SH-SY5Y (cell line): Measurements from ENCODE around the gene HPGDS.

Source experiments
- GATA2 ChIP-seq: IDR thresholded peaks from 2 replicates; pipeline ENCODE4 v1.6.1; 2011; ENCODE audit warnings: mild to moderate bottlenecking, low read depth, low read length
- GATA3 ChIP-seq: IDR thresholded peaks from 2 replicates; pipeline ENCODE4 v1.6.1; 2011; ENCODE audit warnings: low read depth, mild to moderate bottlenecking, low read length, moderate library complexity

Gene HPGDS

GRCh38 chr4:94342694-94343093 lies at the start of gene HPGDS:
HPGDS (minus strand) TSS chr4:94342836; CDS start chr4:94334629, 8,207 bp downstream.
- no peak for TF ChIP-seq GATA2
- no peak for TF ChIP-seq GATA3

DNA sequence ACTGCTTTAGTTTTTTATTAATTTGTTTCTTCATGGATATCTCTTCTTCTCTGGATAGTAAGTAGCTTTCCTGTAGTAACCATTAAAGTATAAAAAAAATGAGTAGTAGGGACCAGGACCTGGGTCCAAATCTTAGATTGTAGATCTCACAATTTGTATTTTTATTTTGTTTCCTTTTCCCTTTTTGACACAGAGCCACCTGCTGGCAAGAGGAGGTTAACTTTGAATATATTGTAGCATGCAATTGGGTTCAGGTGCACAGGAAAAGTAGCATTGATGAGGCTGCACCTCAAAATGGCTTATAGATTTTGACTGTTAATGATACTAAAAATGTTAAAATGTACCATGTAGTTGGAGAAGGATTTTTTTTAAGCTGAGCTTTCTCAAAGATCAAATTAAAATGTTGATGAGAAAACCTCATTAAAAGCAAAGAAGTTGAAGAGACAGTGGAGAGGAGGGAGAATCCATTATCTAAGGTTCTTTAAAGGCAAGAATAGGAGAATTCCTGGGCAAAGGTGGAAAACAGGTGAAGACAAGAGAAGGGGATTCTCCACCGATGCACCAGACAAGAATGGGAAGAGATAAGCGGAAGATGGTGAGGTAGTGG lies 48.3 kb upstream of the HPGDS start:
- TF ChIP-seq GATA3, result no peak
- TF ChIP-seq GATA2, result no peak

DNA sequence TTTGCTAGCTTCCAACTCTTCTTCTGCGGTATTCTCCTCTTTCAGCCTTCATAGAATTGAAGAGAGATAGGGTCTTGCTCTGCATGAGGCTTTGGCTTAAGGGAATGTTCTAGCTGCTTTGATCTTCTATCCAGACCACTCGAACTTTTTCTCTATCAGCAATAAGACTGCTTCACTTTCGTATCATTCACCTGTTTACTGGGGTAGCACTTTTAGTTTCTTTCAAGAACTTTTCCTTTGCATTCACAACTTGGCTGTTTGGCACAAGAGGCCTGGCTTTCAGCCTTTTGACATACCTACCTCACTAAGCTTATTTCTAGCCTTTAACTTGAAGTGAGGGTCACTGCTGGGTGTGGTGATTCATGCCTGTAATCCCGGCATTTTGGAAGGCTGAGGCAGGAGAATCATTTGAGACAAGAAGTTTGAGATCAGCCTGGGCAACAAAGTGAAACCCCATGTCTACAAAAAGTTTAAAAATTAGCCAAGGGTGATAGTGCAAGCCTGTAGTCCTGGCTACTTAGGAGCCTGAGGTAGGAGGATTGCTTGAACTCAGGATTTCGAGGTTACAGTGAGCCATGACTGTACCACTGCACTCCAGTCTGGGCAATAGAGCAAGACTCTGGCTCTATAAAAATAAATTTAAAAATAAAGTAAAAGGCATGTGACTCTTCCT lies 47.1 kb upstream of the HPGDS start:
- no peak for TF ChIP-seq GATA3
- TF ChIP-seq GATA2, result no peak

DNA sequence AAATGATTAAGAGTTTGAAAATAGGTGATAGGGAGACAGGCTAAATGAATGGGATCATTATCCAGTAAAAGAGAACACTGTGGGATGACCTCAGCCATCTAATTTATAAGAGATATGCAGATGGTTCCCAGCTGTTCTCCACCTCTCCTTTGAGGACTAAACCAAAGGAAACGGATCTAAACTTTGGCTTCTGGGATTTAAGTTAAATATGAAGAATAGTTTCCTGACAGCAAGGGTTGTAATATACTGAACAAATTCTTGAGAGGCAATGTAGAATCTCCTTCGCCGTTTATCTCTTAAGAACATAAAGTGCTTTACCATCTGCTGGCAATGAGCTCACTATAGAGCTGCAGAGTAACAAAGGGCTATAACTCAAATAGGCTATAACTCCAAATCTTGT lies 35.4 kb upstream of the HPGDS start:
- TF ChIP-seq GATA2 (no peak), GATA3 (no peak)

DNA sequence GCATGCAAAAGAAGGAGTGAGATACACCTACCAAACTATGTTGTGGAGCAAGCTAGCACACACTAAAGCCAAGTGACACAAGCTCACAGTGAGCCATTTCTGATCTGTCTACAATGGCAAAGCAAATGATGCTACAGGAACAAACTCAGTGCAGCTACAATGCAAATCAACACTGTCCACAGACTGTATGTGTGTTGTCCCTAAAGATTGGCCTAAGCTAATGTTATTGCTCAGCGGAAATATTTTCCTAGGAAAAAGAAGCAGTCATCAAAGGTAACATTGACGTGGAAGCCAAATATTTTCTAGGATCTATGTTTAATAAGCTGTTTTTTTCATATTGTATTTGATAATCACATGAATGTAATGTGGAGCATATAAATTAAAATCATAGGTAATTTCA lies 34.7 kb upstream of the HPGDS start:
- TF ChIP-seq GATA3 (no peak), GATA2 (no peak)

DNA sequence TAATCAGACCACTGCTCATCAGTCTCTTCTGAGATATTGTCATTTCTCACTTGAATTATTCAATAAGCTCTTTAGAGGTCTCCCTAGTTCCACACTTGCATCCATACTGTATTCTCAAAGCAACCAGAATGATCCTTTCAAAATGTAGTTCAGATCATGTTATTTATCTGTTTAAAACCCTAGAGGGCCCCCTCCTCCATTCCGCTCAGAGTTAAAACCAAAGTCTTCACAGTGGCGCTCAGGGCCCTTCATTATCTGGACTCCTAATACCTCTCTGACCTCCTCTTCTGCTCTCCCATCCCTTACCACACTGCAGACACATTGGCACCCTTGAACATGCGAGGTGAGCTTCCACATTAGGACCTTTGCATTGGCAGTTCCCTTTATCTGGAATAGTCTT lies 32.7 kb upstream of the HPGDS start:
- no peak for TF ChIP-seq GATA2
- no peak for TF ChIP-seq GATA3

DNA sequence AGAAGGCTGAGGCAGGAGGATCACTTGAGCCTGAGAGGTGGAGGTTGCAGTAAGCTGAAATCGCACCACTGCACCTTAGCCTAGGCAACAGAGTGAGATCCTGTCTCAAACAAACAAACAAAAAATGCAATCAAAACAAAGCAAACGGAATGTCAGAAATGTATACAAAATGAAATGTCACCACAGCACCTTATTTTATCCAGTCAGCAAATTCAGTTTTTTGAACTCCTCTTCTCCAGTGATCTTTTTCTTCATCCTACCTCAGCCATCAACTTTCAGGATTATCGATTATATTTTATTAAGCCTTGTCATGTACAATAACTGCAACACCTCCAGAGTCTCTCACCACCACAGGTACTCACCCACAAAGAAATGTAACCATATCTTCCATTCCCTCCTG lies 31.1 kb upstream of the HPGDS start:
- TF ChIP-seq GATA2 (no peak), GATA3 (no peak)

DNA sequence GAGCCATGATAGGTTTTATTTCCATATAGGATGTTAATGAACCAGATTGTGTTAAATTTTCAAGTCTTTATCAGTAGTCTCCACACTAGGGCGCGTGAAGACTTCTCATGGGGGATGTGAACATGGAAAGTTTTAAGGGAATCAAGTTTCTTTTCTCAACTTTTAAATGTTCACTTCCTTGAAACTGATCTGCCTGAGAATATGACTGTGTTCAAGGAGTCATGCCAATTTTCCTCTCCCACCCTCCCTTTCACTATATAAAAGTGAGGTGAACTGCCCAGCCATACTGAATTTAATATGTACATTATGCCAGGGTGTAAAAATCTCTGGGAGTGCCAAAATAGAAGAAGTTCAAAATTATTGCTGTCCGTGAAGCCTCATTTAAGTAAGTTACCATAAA lies 30.4 kb upstream of the HPGDS start:
- TF ChIP-seq GATA2, result no peak
- TF ChIP-seq GATA3, result no peak

DNA sequence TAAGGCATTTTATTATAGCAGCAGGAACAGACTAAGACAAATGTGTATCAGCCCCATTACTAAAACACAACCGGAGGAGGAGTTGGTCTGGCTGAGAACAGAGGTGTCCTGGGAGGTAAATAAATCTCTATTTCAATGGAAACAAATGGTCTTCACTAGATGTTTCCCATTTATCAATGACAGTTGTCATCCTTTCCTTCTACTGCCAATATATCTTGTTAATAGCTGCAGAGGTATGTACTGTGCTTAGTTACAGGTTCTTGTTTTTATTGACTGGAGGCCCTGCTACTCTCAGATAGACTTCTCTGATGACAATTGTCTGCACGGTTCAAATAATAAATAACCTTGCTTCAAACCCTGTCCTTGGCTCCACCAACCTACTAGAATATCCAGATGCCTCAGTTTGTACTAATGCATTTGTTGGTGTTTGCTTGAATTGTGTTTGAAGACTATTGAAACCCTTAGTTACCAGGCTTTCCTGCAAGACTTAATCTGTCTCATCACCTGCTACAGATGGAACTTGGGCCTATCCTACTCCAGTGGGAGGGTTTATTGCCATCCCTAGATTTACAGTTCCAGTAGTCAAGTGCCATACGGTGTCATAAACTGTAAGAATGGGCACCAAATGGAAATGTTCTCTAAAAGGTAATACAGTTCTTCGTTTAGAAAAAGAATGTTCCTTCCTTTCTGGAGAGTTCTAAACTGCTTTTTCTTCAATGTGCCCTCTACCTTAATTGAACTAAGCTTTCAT lies 29.8 kb upstream of the HPGDS start:
- TF ChIP-seq GATA2, result no peak
- TF ChIP-seq GATA3, result no peak

GRCh38 chr4:94371290-94371689 lies 28.7 kb upstream of the HPGDS start:
- TF ChIP-seq GATA2 (no peak), GATA3 (no peak)

DNA sequence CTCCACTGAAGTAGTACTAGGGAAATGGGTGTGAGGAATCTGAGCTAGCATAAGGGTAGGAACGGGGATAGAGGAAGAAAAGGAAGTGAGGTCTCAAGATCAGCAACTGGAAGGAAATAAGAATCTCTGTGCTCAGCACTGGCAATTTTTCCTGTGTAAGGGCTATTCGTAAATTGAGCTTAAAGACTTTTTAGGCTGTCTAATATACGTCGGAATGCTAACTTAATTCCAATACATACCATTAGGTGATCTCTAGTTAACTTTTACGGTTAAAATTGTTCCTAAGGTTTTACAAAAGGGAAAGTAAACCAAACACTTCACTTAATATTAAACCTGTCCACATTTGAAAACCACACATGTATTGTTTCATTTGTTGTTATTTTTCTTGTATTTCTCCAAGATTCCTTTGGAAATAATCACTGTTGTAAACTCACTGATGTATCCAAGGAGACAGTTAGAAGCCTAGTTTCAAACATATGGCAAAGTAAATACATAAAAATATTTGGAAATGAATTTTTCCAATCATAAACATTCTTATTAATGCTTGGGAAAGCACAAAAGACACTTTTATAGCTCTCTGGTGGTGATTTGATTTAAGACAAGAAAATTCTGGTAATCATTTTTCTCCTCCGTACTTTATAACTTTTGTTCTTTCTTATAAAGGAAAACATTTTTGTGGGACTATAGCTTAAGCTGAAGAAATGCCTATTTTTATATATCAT lies 28.1 kb upstream of the HPGDS start:
- no peak for TF ChIP-seq GATA2
- no peak for TF ChIP-seq GATA3

DNA sequence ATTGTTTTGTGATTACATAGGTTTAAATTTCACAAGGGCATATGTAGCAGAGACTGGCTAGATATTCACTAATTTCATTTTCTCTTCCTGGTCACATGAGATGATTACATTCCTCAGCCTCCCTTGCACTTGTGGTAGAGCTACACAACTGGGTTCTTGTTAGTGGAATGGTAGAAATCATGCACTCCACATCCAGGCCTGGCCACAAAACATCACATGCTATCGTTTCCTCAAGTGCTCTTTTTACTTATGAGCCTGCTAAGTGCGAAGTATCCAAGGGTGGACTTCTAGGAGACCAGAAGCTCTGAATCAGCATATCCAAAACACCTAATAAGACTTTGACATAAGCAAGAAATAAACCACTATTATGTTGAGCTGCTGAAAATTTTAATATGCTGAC lies 26.4 kb upstream of the HPGDS start:
- TF ChIP-seq GATA2 (no peak), GATA3 (no peak)

GRCh38 chr4:94368459-94368858 lies 25.8 kb upstream of the HPGDS start:
- TF ChIP-seq GATA3 (no peak), GATA2 (no peak)

- no peak for TF ChIP-seq GATA3
- TF ChIP-seq GATA2, result no peak
These were observed 22.7 kb upstream of the HPGDS start for GRCh38 chr4:94365304-94365703.

GRCh38 chr4:94364527-94364926 lies 21.9 kb upstream of the HPGDS start:
- 0 out of 2 replicates have a peak, but pooled peaks have one; percentile 33 for TF ChIP-seq GATA3
- TF ChIP-seq GATA2, result no peak
